Bladder microvascular endothelial cell (primary cell): Measurements from ENCODE around the gene RNF146. TPM values are rescaled to one million over a fixed set of nuclear protein-coding genes. Genes with fewer than 3 reads are reported as not detected.

Source experiments
- total RNA-seq: library from RNA; depleted of rRNA; stranded (reverse); fragments of >200 nt; gene quantifications from 2 replicates; pipeline ENCODE4 v1.2.3, GENCODE V29; 2014

Gene RNF146, protein sequence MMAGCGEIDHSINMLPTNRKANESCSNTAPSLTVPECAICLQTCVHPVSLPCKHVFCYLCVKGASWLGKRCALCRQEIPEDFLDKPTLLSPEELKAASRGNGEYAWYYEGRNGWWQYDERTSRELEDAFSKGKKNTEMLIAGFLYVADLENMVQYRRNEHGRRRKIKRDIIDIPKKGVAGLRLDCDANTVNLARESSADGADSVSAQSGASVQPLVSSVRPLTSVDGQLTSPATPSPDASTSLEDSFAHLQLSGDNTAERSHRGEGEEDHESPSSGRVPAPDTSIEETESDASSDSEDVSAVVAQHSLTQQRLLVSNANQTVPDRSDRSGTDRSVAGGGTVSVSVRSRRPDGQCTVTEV
- total RNA-seq, result 26.9 and 50.0 TPM in 2 replicates

DNA sequence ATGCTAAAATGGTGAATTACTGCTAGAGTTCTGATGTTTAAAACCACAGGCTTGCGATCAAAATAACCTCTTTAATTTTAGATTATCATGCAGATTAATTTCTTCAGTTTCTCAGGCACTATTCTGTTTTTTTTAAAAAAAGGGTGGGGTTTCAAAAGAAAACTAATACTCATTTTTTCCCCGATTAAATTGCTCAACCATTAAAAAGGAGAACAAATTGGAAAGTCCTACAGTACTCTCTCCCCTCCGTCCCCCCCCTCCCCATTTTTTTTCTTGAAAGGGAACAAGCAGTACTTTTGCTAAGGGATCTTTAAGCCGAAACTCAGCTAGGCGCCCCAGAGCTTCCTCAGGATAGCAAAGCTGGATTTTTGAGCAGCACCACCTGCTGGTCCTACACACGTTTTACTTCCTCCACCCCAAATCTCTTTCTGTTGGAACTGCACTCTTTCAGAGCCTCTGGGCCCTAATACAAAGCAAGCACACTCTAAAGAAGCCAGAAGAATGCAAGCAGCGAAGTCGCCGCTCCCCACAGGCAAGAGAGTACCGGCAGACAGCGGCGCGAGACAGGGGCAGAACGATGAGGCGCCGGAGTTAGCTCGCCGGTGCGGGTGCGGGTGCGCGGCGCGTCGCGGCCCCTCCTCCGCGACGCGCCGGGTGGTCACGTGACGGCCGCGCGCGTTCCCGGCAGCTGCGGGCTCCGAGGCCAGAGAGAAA is at the start of gene RNF146:
RNF146 (plus strand) TSS at position 687 of the 714 bp plus-strand sequence. CDS start 13,475 bp downstream, outside the sequence.

Other genes with a start within 250 kb of the RNF146 start
- under 0.01 and 0.19 TPM in 2 replicates for gene RSPO3, start 148.2 kb upstream of the RNF146 start, total RNA-seq
- gene ECHDC1, start 76.7 kb downstream of the RNF146 start, total RNA-seq, result 19.9 and 29.8 TPM in 2 replicates
- gene KIAA0408, start 192.5 kb downstream of the RNF146 start, total RNA-seq, result under 0.01 TPM in 1 of 2 replicates, not detected in the other